Right renal cortex interstitium (tissue), 3 donors: ENCODE results near the gene TLE1. TPM values are rescaled to one million over a fixed set of nuclear protein-coding genes. Genes with fewer than 3 reads are reported as not detected.

Source experiments
- DNase-seq, 3 donors: peaks; one replicate each; pipeline ENCODE4 v3.0.0-alpha.2; 2013; ENCODE audit warnings: low read depth in 3 of 3, low spot score in 2 of 3
- polyA plus RNA-seq, 3 donors: library from polyadenylated mRNA; unstranded; fragments of 120-200 nt; gene quantifications; one replicate each; pipeline ENCODE4 v1.2.1, GENCODE V29; 2013; ENCODE audit not compliant: insufficient read length in 3 of 3

TLE1 gene
- polyA plus RNA-seq, 3 donors = 64.8 to 69.2 (median 65.4) TPM

GRCh38 chr9:81586786-81587185 is 102.6 kb downstream of the TLE1 start:
- DNase-seq = no peak

- no peak for DNase-seq
Observed at GRCh38 chr9:81585191-81585763, 104.1 kb downstream of the TLE1 start.

GRCh38 chr9:81584099-81584498 is 105.2 kb downstream of the TLE1 start:
- no peak for DNase-seq

- no peak for DNase-seq
Observed at GRCh38 chr9:81581986-81582385, 107.4 kb downstream of the TLE1 start.

GRCh38 chr9:81579381-81579780 is 110.0 kb downstream of the TLE1 start:
- DNase-seq = no peak

GRCh38 chr9:81578606-81579005 is 110.7 kb downstream of the TLE1 start:
- DNase-seq = no peak

- no peak for DNase-seq
Observed at GRCh38 chr9:81575956-81576355, 113.4 kb downstream of the TLE1 start.

- DNase-seq = no peak
Observed at GRCh38 chr9:81574405-81574804, 114.9 kb downstream of the TLE1 start.

GRCh38 chr9:81573415-81574321 is 115.7 kb downstream of the TLE1 start:
- no peak for DNase-seq

- DNase-seq = no peak
Observed at GRCh38 chr9:81570083-81570482, 119.3 kb downstream of the TLE1 start.

GRCh38 chr9:81566074-81566698 is 123.2 kb downstream of the TLE1 start:
- no peak for DNase-seq

GRCh38 chr9:81565609-81566008 is 123.7 kb downstream of the TLE1 start:
- no peak for DNase-seq

GRCh38 chr9:81565144-81565543 is 124.2 kb downstream of the TLE1 start:
- no peak for DNase-seq

- DNase-seq = no peak
Observed at GRCh38 chr9:81564632-81565031, 124.7 kb downstream of the TLE1 start.

GRCh38 chr9:81563739-81564138 is 125.6 kb downstream of the TLE1 start:
- DNase-seq = no peak

GRCh38 chr9:81563020-81563407 is 126.3 kb downstream of the TLE1 start:
- DNase-seq = no peak

GRCh38 chr9:81562231-81563019 is 126.9 kb downstream of the TLE1 start:
- DNase-seq = no peak

- no peak for DNase-seq
Observed at GRCh38 chr9:81560851-81561732, 128.3 kb downstream of the TLE1 start.

GRCh38 chr9:81559709-81560108 is 129.6 kb downstream of the TLE1 start:
- no peak for DNase-seq

- DNase-seq = no peak
Observed at GRCh38 chr9:81559197-81559596, 130.2 kb downstream of the TLE1 start.
